C4-2B (cell line): Measurements from ENCODE around the gene AIG1.

Experiments used
- ZFX ChIP-seq: fragments of 450-650 bp; IDR thresholded peaks from 2 replicates; pipeline ENCODE4 v1.6.1; 2017
- TF ChIP-seq, protein P1 (sequence below): fragments of 450-650 bp; conservative IDR thresholded peaks from 2 replicates; pipeline ENCODE4 v1.5.1; 2017; ENCODE audit warnings: mild to moderate bottlenecking

DNA sequence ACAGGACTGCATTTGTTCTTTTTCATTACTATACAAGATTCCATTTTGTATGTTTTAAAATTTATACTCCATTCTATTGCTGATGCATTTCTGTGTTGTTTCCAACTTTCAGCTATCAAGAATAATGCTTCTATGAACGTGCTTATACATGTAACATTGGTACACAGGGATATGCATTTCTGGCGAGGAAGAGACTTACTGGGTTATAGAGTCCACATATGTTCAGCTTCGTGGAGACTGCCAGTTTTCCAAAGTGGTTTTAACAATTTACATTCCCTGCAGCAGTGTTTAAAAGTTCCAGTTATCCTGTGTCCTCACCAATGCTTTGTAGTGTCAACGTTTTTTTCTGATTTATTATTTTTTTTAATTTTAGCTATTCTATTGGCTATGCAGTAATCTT lies 48.5 kb downstream of the AIG1 start:
- TF ChIP-seq, protein P1, sequence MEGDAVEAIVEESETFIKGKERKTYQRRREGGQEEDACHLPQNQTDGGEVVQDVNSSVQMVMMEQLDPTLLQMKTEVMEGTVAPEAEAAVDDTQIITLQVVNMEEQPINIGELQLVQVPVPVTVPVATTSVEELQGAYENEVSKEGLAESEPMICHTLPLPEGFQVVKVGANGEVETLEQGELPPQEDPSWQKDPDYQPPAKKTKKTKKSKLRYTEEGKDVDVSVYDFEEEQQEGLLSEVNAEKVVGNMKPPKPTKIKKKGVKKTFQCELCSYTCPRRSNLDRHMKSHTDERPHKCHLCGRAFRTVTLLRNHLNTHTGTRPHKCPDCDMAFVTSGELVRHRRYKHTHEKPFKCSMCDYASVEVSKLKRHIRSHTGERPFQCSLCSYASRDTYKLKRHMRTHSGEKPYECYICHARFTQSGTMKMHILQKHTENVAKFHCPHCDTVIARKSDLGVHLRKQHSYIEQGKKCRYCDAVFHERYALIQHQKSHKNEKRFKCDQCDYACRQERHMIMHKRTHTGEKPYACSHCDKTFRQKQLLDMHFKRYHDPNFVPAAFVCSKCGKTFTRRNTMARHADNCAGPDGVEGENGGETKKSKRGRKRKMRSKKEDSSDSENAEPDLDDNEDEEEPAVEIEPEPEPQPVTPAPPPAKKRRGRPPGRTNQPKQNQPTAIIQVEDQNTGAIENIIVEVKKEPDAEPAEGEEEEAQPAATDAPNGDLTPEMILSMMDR, result no peak
- no peak for TF ChIP-seq ZFX
